A204.1 (cell line): ENCODE data around the gene CTSE.

ENCODE experiments used
- FAIRE-seq: peaks from 2 replicates; lab custom pipeline; 2012; peaks lifted over from hg19 to GRCh38; lab: Jason Lieb, UNC

Gene CTSE

GRCh38 chr1:205991237-205991636 lies 32.5 kb downstream of the CTSE start:
- FAIRE-seq: no peak

DNA sequence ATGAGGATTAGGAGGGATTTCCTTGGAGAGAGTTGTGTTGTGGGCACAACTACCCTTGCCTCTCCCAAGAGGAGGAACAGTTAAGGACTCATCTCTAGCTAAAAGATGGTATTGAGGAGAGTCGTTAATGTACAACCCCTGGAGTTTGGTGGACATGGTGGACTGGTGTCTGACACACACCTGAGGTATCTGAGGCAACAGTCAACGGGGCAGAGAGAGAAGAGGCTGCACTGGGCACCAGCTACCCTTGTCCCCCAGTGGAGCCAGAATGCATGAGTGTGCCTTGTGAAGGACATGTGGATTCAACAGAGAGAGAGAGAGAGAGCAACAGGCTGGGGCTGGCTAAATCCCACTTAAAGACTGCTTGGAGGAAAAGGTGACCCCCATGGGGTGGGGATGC lies 33.5 kb downstream of the CTSE start:
- no peak for FAIRE-seq

DNA sequence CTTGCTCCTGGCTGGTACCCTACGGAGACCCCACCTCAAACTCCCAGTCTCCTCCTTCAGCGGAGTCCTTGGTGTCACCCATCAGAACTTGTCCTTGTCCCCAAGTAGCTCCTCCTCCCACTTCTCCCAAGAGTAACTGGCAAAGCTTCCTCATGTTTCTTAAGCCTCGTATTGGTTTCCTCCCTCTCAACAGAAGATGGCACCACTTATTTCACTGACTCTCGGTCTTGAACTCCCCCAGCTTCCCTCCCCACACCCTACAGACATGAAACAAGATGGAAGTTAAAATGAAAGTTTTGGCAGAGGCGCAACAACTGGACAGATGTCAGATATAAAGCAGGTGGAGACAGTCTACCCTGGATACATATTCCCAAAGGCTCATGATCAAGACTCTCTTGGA lies 33.9 kb downstream of the CTSE start:
- no peak for FAIRE-seq

- no peak for FAIRE-seq
Measured at GRCh38 chr1:205988585-205988995, 35.1 kb downstream of the CTSE start.

DNA sequence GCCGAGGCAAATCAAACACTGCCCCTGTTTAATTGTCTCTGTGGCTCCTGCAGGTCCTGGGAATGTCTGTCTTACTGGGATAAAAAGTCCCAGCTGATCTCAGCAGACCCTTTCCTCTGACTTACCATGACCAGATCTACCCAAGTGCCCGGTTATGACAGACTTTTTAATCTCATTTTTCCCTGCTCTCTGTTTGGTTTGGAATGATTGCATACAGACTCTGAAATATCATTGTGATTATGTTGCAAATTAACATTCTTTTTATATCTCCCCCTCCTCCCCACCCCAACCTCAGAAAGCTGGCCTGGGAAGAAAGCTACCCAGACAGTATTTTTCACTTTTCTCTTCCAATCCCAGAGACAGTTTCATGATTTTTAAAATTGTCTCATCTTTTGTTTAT lies 36.8 kb downstream of the CTSE start:
- no peak for FAIRE-seq

DNA sequence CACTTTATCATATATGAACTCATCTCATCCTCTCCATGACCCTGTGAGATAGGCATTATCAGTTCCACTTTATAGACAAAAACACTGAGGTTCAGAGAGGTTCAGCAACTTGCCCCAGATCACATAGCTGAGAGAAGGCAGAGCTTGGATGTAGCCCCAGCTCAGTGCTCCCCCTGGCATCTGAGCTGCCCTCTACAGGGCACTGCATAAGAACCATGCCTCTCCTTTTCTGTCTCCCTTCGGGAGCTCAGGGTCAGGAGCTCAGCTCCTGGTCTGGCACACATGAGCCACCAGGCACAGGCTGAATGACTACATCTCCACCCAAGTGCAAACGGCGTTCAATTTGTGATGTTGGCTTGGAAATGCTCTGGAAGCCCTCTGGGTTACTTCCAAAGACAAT lies 37.4 kb downstream of the CTSE start:
- FAIRE-seq: no peak

DNA sequence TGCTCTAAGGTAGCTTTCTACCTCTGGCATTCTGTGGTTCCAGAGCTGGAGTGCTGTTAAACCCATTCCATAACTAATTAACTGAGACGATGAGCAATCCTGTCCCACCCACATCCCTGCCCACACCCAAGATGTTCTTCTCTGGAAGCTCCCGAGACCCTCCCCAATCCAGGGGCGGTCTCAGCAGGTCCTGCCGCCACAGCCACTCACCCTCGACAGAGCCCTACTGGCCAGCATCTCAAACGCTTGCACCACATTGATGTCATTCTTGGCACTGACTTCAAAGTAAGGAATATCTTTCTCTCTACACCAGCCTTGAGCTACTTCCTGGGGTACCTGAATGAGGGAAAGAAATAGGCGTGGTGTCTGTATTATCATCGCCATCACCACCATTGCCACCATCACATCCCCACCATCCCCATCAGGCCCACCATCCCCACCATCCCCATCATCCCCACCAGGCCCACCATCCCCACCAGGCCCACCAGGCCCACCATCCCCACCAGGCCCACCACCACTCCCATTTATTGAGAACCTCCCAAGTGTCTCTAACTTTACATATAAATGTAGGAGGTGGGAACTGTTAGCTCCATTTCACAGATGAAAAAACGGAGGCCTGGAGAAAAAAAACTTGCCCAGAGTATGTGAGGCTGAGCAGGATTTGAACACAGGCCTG lies 38.2 kb downstream of the CTSE start:
- no peak for FAIRE-seq

GRCh38 chr1:205983925-205984725 lies 39.6 kb downstream of the CTSE start:
- FAIRE-seq: no peak

DNA sequence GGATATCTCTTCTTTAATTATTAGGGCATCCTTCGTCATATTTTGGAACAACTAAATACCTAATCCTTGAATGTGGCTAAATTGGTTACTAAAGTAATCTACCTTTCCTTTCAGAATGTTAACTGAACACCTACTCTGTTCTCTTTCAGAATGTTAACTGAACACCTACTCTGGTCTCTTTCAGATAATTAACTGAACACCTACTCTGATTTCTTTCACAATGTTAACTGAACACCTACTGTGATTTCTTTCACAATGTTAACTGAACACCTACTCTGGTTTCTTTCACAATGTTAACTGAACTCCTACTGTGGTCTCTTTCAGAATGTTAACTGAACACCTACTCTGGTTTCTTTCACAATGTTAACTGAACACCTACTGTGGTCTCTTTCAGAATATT lies 42.4 kb downstream of the CTSE start:
- FAIRE-seq: no peak

- no peak for FAIRE-seq
Measured at GRCh38 chr1:205980237-205980870, 43.3 kb downstream of the CTSE start.

DNA sequence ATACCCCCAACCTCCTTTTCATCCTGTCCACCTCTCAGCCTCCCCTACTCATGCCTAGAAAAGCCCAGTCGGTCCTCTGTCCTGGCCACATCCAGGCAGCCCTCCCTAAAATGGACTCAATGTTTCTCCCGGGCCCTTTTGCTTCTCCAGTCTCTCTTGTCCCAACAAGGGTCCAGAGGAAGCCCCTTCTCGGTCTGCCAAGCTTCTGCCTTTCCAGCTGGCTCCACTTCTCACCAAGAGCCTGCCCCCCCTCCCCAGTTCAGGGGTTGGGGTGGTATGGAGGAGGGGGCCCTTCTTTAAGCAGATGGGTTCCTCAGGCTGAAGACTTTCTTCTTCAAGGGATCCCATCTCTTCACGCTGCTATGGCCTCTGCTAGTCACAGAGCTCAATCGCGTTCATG lies 44.4 kb downstream of the CTSE start:
- FAIRE-seq: no peak

DNA sequence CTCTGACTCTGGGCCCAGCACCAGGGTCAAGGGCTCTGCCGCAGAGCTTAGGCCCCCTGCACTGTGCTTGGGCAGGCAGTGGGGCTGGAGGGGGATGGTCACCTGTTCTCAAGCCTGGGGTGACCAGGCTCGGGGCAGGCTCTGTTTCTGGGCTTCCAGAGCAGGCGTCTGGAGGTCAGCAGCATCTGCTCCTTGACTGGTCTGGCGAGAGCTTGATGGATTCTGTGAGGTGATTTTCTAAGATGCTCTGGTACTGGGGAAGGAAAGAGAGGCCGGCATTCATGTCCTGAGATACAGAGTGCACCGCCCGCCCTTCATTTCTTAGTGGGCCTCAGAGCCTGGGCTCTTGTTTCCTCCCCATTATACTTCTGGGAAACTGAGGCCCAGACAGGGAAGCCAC lies 45.0 kb downstream of the CTSE start:
- no peak for FAIRE-seq

- no peak for FAIRE-seq
Measured at GRCh38 chr1:205977402-205978014, 46.2 kb downstream of the CTSE start.

DNA sequence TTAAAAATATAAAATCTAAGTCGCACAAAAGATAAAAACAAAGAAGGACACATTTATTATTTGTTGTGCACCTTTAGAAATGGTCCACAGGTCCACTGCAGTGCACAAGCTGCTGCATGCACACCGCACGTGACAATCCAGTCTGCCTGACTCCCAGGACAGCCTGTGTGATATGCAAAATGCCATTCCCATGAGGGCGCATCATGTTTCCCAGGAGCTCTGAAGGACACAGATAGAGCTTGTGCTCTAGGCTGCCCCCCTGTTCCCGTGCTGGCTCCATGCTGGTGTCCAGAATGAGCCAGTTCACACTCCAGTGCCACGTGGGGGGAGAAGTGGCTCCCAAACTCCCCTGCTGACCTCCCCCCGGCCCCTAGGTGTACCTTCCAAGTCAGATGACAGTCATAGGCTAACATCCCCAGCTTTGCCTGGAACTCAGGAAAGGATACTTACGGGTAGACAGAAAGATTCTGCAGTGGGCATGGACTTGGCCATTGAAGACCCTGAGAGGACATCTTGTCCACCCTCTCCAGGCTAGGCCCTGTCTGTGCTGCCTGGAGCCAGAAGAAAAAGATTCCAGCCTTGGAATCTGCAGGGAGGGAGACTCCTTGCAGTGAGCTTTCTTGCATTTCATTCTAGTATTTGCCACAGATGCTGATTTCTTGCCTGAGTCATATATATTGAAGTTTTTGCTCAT lies 46.8 kb downstream of the CTSE start:
- FAIRE-seq: no peak

GRCh38 chr1:205976036-205976435 lies 47.7 kb downstream of the CTSE start:
- FAIRE-seq: no peak

GRCh38 chr1:205975387-205975998 lies 48.2 kb downstream of the CTSE start:
- no peak for FAIRE-seq

- no peak for FAIRE-seq
Measured at GRCh38 chr1:205974712-205975111, 49.0 kb downstream of the CTSE start.

GRCh38 chr1:205973377-205974232 lies 50.1 kb downstream of the CTSE start:
- FAIRE-seq: no peak

DNA sequence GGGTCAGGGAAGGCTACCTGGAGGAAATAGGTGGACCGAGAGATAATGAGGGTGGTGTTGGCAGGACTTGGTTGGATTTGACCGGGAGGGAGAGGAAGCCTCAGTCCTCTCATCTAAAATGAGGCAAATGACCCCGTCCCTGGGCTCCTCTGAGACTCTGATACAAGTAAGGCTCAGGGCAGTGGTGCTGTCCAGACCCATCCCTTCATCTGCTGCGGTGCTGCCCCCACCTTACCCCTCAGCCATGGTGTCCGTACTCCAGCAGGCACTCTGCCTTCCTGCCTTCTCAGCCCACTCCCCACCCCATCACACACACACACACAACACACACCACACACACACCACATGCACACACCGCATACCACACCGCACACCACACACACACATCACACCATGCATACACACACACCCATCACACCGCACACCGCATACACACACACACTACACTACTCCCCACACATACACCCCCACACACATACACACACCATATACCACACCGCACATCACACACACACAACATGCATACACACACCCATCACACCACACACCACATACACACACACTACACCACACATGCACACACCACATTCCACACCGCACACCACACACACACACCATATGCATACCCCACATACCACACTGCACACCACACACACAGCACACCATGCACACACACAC lies 51.1 kb downstream of the CTSE start:
- FAIRE-seq: no peak

GRCh38 chr1:205972081-205972480 lies 51.6 kb downstream of the CTSE start:
- no peak for FAIRE-seq
